NCI-H146 treated with DMSO at 0.1 percent for 48 hours (cell line): ENCODE results near the gene AGPAT1.

Experiments used
- DNase-seq: peaks from one replicate; lab custom pipeline; 2025; ENCODE audit not compliant: unreplicated experiment; lab: John Stamatoyannopoulos, UW

Gene AGPAT1

GRCh38 chr6:32173051-32173727, 2.7 kb downstream of the AGPAT1 start:
- DNase-seq: no peak

- no peak for DNase-seq
These were observed 4.7 kb downstream of the AGPAT1 start for GRCh38 chr6:32171234-32171633.

GRCh38 chr6:32170294-32170693, 5.6 kb downstream of the AGPAT1 start:
- no peak for DNase-seq

GRCh38 chr6:32168807-32169591, 6.9 kb downstream of the AGPAT1 start:
- no peak for DNase-seq

GRCh38 chr6:32168350-32168749, 7.5 kb downstream of the AGPAT1 start:
- DNase-seq: no peak

GRCh38 chr6:32167761-32168262, 8.1 kb downstream of the AGPAT1 start:
- DNase-seq: no peak

- peak; percentile 46 for DNase-seq
These were observed 8.6 kb downstream of the AGPAT1 start for GRCh38 chr6:32167154-32167760.

- DNase-seq: no peak
These were observed 9.3 kb downstream of the AGPAT1 start for GRCh38 chr6:32166411-32167061.

GRCh38 chr6:32164295-32164694, 11.6 kb downstream of the AGPAT1 start, which contains the start of gene EGFL8:
TSS of gene EGFL8 (plus strand) at chr6:32164595. CDS start at chr6:32166166, 1,571 bp downstream.
- DNase-seq: no peak

- DNase-seq: no peak
These were observed 12.2 kb downstream of the AGPAT1 start for GRCh38 chr6:32163559-32164258.

GRCh38 chr6:32158052-32158451, 17.8 kb downstream of the AGPAT1 start:
- no peak for DNase-seq

- DNase-seq: no peak
These were observed 19.0 kb downstream of the AGPAT1 start for GRCh38 chr6:32156891-32157290.

- DNase-seq: peak; percentile 68
These were observed 21.2 kb downstream of the AGPAT1 start for GRCh38 chr6:32154514-32155161.

- DNase-seq: peak; percentile 58
These were observed 22.0 kb downstream of the AGPAT1 start, which contains the start of gene PPT2 for GRCh38 chr6:32153564-32154513. TSS of gene PPT2 (plus strand) at chr6:32154141. CDS start at chr6:32154595, 454 bp downstream.

- DNase-seq: no peak
These were observed 22.9 kb downstream of the AGPAT1 start for GRCh38 chr6:32152769-32153563.

GRCh38 chr6:32151863-32152768, 23.8 kb downstream of the AGPAT1 start, which contains the start of gene PRRT1:
TSS of gene PRRT1 (minus strand) at chr6:32151939. CDS start at chr6:32151827, 112 bp downstream.
- DNase-seq: no peak
